GM12864 (cell line): ENCODE measurements around the gene MAEL.

Experiments used
- DNase-seq: peaks from one replicate; pipeline ENCODE4 v3.0.0-alpha.2; 2011; ENCODE audit warnings: low read depth
- H3K4me3 ChIP-seq: 2 replicates; pipeline ENCODE4 v1.5.1; 2011; ENCODE audit warnings: mild to moderate bottlenecking, low read depth, low read length, control low read depth
- TF ChIP-seq, protein P1 (sequence below): IDR thresholded peaks from 2 replicates; pipeline ENCODE4 v1.5.1; 2011; ENCODE audit warnings: low read depth, mild to moderate bottlenecking, moderate library complexity, low read length, control low read depth, inconsistent platforms; ENCODE audit errors: missing control alignments

MAEL gene

DNA sequence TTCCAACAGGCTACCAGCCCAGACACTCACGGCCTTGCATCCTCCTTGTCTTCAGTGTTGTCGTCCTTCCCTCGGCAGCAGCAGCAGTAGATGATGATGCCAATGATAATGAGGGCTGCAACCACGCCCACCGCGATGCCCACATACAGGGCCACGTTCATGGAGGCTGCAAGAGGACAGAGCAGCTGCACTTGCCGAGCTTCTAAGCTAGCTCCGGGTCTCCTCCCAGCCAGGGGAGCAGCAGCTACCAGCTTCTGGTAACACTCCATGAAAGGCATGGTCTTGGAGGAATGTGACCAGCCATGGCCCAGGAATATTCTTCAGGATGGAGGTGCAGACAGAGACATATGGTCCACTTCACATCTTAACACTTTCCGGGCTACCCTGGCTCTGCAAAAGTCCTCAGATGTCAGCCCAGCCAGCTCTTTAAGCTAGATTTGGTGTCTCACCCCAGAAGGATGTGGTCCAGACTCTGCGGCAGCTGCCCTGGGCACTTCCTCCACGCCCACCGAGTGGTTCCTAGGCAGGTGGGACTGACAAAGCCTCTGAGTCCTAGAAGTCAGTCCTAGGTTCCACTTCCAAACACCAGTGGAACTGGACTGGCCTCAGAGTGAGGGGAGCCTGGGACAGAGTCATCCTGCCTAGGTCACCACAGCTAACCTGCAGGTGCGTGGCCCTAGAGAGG lies 66.0 kb downstream of the MAEL start:
- TF ChIP-seq, protein P1, sequence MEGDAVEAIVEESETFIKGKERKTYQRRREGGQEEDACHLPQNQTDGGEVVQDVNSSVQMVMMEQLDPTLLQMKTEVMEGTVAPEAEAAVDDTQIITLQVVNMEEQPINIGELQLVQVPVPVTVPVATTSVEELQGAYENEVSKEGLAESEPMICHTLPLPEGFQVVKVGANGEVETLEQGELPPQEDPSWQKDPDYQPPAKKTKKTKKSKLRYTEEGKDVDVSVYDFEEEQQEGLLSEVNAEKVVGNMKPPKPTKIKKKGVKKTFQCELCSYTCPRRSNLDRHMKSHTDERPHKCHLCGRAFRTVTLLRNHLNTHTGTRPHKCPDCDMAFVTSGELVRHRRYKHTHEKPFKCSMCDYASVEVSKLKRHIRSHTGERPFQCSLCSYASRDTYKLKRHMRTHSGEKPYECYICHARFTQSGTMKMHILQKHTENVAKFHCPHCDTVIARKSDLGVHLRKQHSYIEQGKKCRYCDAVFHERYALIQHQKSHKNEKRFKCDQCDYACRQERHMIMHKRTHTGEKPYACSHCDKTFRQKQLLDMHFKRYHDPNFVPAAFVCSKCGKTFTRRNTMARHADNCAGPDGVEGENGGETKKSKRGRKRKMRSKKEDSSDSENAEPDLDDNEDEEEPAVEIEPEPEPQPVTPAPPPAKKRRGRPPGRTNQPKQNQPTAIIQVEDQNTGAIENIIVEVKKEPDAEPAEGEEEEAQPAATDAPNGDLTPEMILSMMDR = no peak
- H3K4me3 ChIP-seq = no peak overlapping the region
- DNase-seq = no peak

DNA sequence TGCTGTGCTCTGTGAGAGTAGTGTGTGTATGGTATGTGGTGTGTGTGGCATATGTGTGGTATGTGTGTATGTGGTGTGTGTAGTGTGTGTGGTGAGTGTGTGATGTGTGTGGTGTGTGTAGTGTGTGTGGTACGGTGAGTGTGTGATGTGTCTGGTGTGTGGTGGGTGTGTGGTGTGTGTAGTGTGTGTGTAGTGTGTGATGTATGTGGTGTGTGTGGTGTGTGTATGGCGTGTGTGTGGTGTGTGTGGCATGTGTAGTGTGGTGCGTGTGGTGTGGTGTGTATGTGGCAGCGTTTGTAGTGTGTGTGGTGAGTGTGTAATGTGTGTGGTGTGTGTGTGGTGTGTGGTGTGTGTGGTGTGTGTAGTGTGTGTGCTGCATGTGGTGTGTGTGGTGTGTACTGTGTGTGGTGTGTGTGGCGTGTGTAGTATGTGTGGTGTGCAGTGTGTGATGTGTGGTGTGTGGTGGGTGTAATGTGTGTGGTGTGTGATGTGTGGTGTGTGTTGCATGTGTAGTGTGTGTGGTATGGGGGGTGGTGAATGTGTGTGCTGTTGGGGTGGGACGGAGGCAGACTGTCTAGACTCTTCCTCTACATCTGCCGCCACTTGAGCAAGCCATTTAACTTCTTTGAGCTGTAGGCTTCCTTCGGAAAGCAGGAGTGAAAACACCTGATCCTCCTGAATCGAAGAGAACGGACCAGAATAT lies 67.6 kb downstream of the MAEL start:
- no peak overlapping the region for H3K4me3 ChIP-seq
- no peak for DNase-seq
- TF ChIP-seq, protein P1 = no peak

DNA sequence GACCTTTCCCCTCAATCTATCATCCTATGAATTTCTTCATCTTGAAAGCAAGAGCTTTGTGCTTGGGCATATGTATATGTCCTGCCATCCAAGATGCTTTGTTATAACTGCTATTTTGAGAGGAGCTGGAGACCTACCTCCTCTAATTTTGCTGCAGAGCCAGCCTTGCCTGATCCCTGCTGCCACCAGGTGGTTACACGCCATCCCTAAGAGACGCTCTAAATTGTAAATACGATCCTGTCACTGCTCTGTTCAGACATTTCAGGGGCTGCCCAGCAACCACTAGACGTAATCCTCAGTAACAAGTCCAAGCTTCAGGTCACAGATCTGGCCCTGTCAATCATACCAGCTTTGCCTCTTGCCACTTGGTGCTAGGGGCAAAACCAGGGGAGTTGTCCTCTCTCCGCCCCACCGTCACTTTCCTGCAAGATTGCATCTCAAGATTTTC lies 68.2 kb downstream of the MAEL start:
- peak; percentile 46 for DNase-seq

DNA sequence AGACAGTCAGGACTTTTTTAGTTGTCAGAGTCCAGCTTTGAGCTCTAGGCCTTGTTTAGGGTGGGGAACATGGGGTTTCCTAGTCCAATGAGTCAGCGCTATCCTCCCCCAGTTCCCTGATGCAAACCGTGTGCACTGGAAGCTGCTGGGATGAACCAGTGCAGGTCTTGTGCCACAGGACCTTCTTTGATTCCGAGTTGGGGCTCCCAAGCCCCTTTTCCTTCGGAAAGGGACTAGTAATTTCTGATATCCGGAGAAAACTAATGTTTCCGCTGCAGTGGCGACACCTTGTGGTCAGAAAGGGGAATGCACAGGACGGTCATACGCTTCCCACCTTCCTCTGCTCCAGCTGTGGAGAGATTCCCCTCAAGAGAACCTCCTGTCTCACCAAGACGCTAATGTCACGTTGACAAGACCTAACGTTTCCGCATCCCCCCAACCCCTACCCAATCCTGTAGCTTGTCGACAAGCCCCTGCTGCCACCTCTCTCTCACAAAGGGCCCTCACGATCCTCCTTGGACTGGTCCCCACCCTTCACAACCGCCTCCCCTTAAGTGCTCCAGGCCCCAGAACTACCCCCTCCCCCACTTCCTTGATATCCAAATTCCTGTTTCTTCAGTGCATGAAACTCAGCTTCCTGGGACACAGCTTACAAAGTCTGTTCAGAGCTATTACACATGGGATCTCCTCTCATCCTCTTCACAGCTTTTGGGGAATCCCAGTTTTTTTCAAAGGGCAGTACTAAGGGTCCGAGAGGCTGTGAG lies 70.1 kb downstream of the MAEL start:
- H3K4me3 ChIP-seq = no peak overlapping the region
- DNase-seq = peak; percentile 27
- TF ChIP-seq, protein P1 = peak; percentile 98

More for the DNA sequence above, 68.2 kb downstream of the MAEL start:
- no peak overlapping the region for H3K4me3 ChIP-seq
- TF ChIP-seq, protein P1 = peak; percentile 66

DNA sequence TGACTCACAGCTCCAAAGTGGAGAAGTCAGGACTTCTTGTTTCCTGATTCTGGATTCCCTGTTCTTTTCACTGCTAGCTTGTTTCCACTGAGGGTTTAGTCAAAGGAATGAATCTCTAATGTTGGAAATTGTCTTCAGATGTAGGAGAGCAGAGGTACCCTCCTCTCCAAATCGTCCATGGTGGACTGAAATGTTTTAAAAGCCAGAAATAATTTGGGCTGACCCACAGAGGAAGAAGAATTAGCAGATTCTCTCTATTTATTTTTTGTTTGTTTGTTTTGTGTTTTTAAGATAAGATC lies 70.7 kb downstream of the MAEL start:
- DNase-seq = no peak
- no peak overlapping the region for H3K4me3 ChIP-seq
- TF ChIP-seq, protein P1 = no peak

DNA sequence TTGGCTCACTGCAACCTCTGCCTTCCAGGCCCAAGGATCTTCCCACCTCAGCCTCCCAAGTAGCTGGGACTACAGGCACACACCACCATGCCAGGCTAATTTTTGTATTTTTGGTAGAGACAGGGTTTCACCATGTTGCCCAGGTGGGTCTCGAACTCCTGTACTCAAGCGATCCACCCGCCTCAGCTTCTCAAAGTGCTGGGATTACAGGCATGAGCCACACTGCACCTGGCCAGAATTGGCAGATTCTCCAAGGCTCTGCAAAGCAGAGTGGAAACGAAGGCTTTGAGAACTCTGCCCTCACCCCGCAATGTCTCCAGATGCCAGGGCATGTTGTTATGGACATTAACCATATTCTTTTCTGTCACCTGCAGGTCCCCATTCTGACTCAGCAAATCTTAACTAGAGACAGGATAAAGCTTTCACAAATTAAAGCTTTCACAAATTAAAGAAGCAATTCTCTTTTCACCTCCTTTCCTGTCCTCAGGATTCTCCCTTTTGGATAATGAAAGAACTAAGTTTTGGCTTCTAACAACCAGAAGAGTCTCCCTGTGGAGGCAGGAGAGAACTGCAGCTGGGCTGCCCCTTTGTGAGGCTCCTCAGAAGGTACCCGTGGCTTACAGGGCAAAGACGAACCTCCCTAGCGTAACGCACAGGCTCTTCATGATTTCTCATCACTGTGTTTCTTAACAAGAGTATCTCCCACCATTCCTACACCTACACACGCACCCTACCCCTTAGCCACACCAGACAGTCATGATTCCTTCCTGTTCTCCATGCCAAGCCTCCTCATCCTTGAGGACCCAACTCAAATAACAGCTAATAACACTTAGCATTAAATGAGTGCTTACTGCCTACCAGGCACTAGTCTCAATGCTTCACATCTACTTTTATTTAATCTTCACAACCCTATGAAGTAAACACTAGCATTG lies 71.3 kb downstream of the MAEL start:
- no peak for DNase-seq
- TF ChIP-seq, protein P1 = peak; percentile 46
- no peak overlapping the region for H3K4me3 ChIP-seq
